ENCODE results near the gene CISD3.

DNA sequence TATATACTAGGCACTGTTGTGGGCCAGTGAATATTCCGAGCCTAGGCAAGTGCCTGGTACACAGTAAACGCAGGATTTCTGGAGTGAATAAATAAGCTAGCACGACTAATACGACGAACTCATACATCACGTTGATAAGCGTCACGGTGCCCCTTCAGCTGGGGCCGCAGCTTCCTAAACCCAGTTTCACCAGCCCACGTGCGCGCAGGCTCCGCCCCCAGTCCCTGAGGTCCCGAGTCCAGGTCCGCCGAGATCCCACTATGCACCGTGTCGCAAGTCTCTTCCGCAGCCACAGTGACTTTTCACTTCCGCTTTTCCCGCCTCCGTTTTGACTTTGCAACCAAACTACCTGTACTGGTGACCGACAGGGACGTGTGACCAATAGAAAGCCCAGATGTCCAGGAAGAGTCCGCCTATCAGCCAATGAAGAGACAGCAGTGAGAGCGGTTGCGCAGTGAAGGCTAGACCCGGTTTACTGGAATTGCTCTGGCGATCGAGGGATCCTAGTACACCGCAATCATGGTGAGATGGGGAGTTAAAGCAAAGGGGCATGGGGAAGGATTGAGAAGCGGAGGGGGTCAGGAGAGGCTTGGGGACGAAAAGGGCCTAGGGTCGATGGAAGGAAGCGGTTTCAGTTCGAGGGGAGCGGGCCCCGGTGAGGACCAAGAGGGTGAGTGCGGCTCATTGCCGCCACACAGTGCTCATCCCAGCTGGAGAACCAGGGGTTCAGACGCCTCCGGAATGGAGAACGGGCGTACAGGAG, 22.3 kb downstream of the CISD3 start, which contains the start of gene PSMB3:
- TF ChIP-seq, protein P1, sequence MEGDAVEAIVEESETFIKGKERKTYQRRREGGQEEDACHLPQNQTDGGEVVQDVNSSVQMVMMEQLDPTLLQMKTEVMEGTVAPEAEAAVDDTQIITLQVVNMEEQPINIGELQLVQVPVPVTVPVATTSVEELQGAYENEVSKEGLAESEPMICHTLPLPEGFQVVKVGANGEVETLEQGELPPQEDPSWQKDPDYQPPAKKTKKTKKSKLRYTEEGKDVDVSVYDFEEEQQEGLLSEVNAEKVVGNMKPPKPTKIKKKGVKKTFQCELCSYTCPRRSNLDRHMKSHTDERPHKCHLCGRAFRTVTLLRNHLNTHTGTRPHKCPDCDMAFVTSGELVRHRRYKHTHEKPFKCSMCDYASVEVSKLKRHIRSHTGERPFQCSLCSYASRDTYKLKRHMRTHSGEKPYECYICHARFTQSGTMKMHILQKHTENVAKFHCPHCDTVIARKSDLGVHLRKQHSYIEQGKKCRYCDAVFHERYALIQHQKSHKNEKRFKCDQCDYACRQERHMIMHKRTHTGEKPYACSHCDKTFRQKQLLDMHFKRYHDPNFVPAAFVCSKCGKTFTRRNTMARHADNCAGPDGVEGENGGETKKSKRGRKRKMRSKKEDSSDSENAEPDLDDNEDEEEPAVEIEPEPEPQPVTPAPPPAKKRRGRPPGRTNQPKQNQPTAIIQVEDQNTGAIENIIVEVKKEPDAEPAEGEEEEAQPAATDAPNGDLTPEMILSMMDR (conservative IDR thresholded peaks at IDR 0.05; ENCODE audit: low read depth, low read length) = 0 out of 2 replicates have a peak, but pooled peaks have one; percentile 6
- TF ChIP-seq POLR2A (IDR thresholded peaks at IDR 0.05; ENCODE audit: low read depth, low read length) (peak; percentile 35; the same call in 1 of the 2 replicates), MAZ (IDR thresholded peaks at IDR 0.05; ENCODE audit: borderline replicate concordance, low read depth, low read length) (no peak), BHLHE40 (IDR thresholded peaks at IDR 0.05; ENCODE audit: low read depth, low read length) (0 out of 2 replicates have a peak, but pooled peaks have one; percentile 51), RFX5 (IDR thresholded peaks at IDR 0.05; ENCODE audit: low read depth, low read length) (no peak)
- TF ChIP-seq, protein P2, sequence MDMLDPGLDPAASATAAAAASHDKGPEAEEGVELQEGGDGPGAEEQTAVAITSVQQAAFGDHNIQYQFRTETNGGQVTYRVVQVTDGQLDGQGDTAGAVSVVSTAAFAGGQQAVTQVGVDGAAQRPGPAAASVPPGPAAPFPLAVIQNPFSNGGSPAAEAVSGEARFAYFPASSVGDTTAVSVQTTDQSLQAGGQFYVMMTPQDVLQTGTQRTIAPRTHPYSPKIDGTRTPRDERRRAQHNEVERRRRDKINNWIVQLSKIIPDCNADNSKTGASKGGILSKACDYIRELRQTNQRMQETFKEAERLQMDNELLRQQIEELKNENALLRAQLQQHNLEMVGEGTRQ (IDR thresholded peaks at IDR 0.05; ENCODE audit: low read depth, low read length) = peak; percentile 87
